GM12878 (cell line): ENCODE results near the gene TRUB2. TPM values are rescaled to one million over a fixed set of nuclear protein-coding genes. Genes with fewer than 3 reads are reported as not detected.

Experiments used
- ATAC-seq: fragments of 200-7000 bp; cut with Tn5 transposase; 3 replicates; pipeline ENCODE4 v1.9.1; 2020; ENCODE audit warnings: mild to moderate bottlenecking, moderate library complexity
- BruUV-seq: library from RNA; stranded (reverse); fragments of 400-500 nt; replicated peaks from 2 replicates; lab custom pipeline; 2021; lab: Mats Ljungman, UMichigan
- CTCF ChIA-PET: fragments of 300-600 bp; sonication (Branson Sonifier 250); formaldehyde crosslinking; extraction: SDS; loops from one replicate; lab custom pipeline; 2021; ENCODE audit warnings: inconsistent platforms; lab: Yijun Ruan, JAX
- POLR2A ChIA-PET: fragments of 350-600 bp; formaldehyde crosslinking; extraction: SDS; loops from one replicate; lab custom pipeline; 2021; ENCODE audit warnings: inconsistent platforms; lab: Charles Lee
- RAD21 ChIA-PET: fragments of 300-600 bp; sonication (Branson Sonifier 250); formaldehyde crosslinking; loops from one replicate; lab custom pipeline; 2023; ENCODE audit warnings: antibody characterized with exemption; ENCODE audit not compliant: unreplicated experiment; lab: Charles Lee
- SMC1A ChIA-PET: fragments of 300-600 bp; sonication (Branson Sonifier 250); formaldehyde crosslinking; loops from one replicate; lab custom pipeline; 2023; ENCODE audit not compliant: unreplicated experiment, uncharacterized antibody; lab: Charles Lee
- DNase-seq: peaks from one replicate; pipeline ENCODE4 v3.0.0-alpha.2; 2011; ENCODE audit warnings: low read depth, low spot score
- FAIRE-seq: peaks from 3 replicates; lab custom pipeline; 2011; peaks lifted over from hg19 to GRCh38; lab: Jason Lieb, UNC
- H2AFZ ChIP-seq: 2 replicates; pipeline ENCODE4 v1.6.0; 2011; ENCODE audit warnings: low read depth, low read length, control low read depth; ENCODE audit not compliant: control insufficient read depth
- H3K27ac ChIP-seq: 2 replicates; pipeline ENCODE4 v1.5.1; 2011; ENCODE audit warnings: control low read depth; ENCODE audit not compliant: control insufficient read depth, insufficient read depth
- H3K27me3 ChIP-seq, 2 experiments: replicated peaks in 1 of 2; 2 replicates each; pipeline versions ENCODE4 v1.6.0 to v1.6.1; 2011; ENCODE audit warnings: low read length in 1 of 2; ENCODE audit not compliant: control insufficient read depth in 2 of 2, insufficient read depth in 2 of 2
- H3K36me3 ChIP-seq, 2 experiments: 2 replicates each; pipeline ENCODE4 v1.5.1; 2011; ENCODE audit warnings: low read length in 1 of 2; ENCODE audit not compliant: control insufficient read depth in 2 of 2, insufficient read depth in 2 of 2
- H3K4me1 ChIP-seq: 2 replicates; pipeline ENCODE4 v1.6.1; 2011; ENCODE audit warnings: mild to moderate bottlenecking, low read length, moderate library complexity, mixed read lengths; ENCODE audit not compliant: control insufficient read depth, insufficient read depth
- H3K4me2 ChIP-seq: 2 replicates; pipeline ENCODE4 v1.6.0; 2011; ENCODE audit warnings: control low read depth; ENCODE audit not compliant: control insufficient read depth, insufficient read depth
- H3K4me3 ChIP-seq: fragments of 200-600 bp; sonication (generic); 2 replicates; pipeline ENCODE4 v1.5.1; 2016
- H3K79me2 ChIP-seq: 2 replicates; pipeline ENCODE4 v1.6.0; 2011; ENCODE audit warnings: low read length; ENCODE audit not compliant: control insufficient read depth, insufficient read depth
- H3K9ac ChIP-seq: 2 replicates; pipeline ENCODE4 v1.8.0; 2011; ENCODE audit warnings: low read length, control low read depth, mixed read lengths; ENCODE audit not compliant: control insufficient read depth, insufficient read depth
- H3K9me3 ChIP-seq: replicated peaks from 3 replicates; pipeline ENCODE4 v1.5.1; 2011; ENCODE audit warnings: mild to moderate bottlenecking, low read length; ENCODE audit not compliant: control insufficient read depth, insufficient read depth
- H4K20me1 ChIP-seq: 2 replicates; pipeline ENCODE4 v1.6.0; 2011; ENCODE audit not compliant: control insufficient read depth, insufficient read depth
- MLLT1 ChIP-seq: fragments of 450-650 bp; IDR thresholded peaks from 2 replicates; pipeline ENCODE4 v1.6.1; 2016; ENCODE audit warnings: mild to moderate bottlenecking
- NFXL1 ChIP-seq: fragments of 450-650 bp; IDR thresholded peaks from 2 replicates; pipeline ENCODE4 v1.6.1; 2017; ENCODE audit warnings: antibody characterized with exemption, mild to moderate bottlenecking, borderline replicate concordance
- NFYA ChIP-seq: IDR thresholded peaks from 2 replicates; pipeline ENCODE4 v1.6.1; 2011; ENCODE audit warnings: low read depth, mild to moderate bottlenecking, low read length, improper control_type of control experiment, borderline replicate concordance
- NR2F1 ChIP-seq: fragments of 450-650 bp; conservative IDR thresholded peaks from 2 replicates; pipeline ENCODE4 v1.6.1; 2017; ENCODE audit warnings: mild to moderate bottlenecking
- RAD21 ChIP-seq: IDR thresholded peaks from 2 replicates; pipeline ENCODE4 v1.6.1; 2011; ENCODE audit warnings: mild to moderate bottlenecking, low read depth, low read length, moderate library complexity; ENCODE audit not compliant: insufficient read depth
- RCOR1 ChIP-seq: conservative IDR thresholded peaks from 2 replicates; pipeline ENCODE4 v1.6.1; 2012; ENCODE audit warnings: low read depth, low read length, improper control_type of control experiment
- SP1 ChIP-seq: IDR thresholded peaks from one replicate; pipeline ENCODE4 v1.6.1; 2011; ENCODE audit warnings: low read depth, low read length
- WRNIP1 ChIP-seq: IDR thresholded peaks from 2 replicates; pipeline ENCODE4 v1.6.1; 2011; ENCODE audit warnings: low read depth, low read length, improper control_type of control experiment, borderline replicate concordance
- ZBTB11 ChIP-seq: fragments of 450-650 bp; formaldehyde crosslinking; IDR thresholded peaks from 2 replicates; pipeline ENCODE4 v1.5.0; 2022; ENCODE audit warnings: mild to moderate bottlenecking, missing genetic modification characterization
- WGBS: methylation state at CpG from one replicate; pipeline ENCODE4 v1.1.6; 2016; ENCODE audit warnings: low lambda C conversion rate; ENCODE audit not compliant: insufficient replicate concordance, insufficient coverage; ENCODE audit errors: missing lambda C conversion rate; 5-methylcytosine and 5-hydroxymethylcytosine counted together
- in situ Hi-C: fragments of 300-500 bp; cut with MboI; formaldehyde crosslinking; loops from 9 replicates; pipeline ENCODE4 v1.14.3; 2018; ENCODE audit warnings: mixed read lengths
- intact Hi-C: fragments of 100-400 bp; cut with micrococcal nuclease; formaldehyde crosslinking; loops from one replicate; pipeline ENCODE4 v1.14.2; 2022; ENCODE audit not compliant: unreplicated experiment
- polyA plus RNA-seq, 11 experiments: library from polyadenylated mRNA; depleted of rRNA in 4 of 11; unstranded in 6 of 11; stranded (reverse) in 5 of 11; fragments of >200 nt; fragmentation: Nextera tagmentation in 4 of 11; fragmentation: Illumina TruSeq in 1 of 11; extraction: Ambion mirVana in 4 of 11; extraction: Trizol in 1 of 11; gene quantifications; 1 replicate in 1 of 11; 2 replicates in 10 of 11; pipeline versions ENCODE4 v1.2.1 to v1.2.3, GENCODE V29; 2011 to 2016; ENCODE audit warnings: inconsistent platforms in 2 of 11, missing spikeins in 2 of 11, low read depth in 1 of 11
- total RNA-seq, 4 experiments: library from RNA; depleted of rRNA in 3 of 4; stranded (reverse); fragments of >200 nt in 3 of 4; fragmentation: Illumina TruSeq in 1 of 4; extraction: Trizol in 1 of 4; gene quantifications; 2 replicates each; pipeline versions ENCODE4 v1.2.1 to v1.2.3, GENCODE V29; 2013 to 2021
- TF ChIP-seq, protein P1 (sequence below), 3 experiments: IDR thresholded peaks in 2 of 3; conservative IDR thresholded peaks in 1 of 3; 2 replicates each; pipeline ENCODE4 v1.5.1; 2011; ENCODE audit warnings: low read depth in 3 of 3, low read length in 3 of 3, mild to moderate bottlenecking in 3 of 3, control low read depth in 2 of 3, moderate library complexity in 2 of 3, inconsistent platforms in 1 of 3, mixed read lengths in 1 of 3; ENCODE audit not compliant: control insufficient read depth in 2 of 3, insufficient read depth in 1 of 3; ENCODE audit errors: extremely low read depth in 1 of 3
- TF ChIP-seq, protein P2 (sequence below): fragments of 450-650 bp; IDR thresholded peaks from 2 replicates; pipeline ENCODE4 v1.6.1; 2017; ENCODE audit warnings: mild to moderate bottlenecking, moderate library complexity

The TRUB2 gene
- total and polyA plus RNA-seq, 10 of the 15 experiments (the other 5 are each of a cell fraction or from before 2014, with no cell fraction given), result 2.8 to 70.5 (median 37.2) TPM

- H3K4me3 ChIP-seq, result no peak overlapping the region
- ChIA-PET RAD21 (interaction anchor here (0.7 to 3.7 kb wide), 14 partner anchors 9 to 666 kb away, joined by 3 to 18 read pairs (median 4); partner anchors contain the start of genes GLE1, SH3GLB2, SPOUT1 and URM1), CTCF (interaction anchor here (0.5 to 4.4 kb wide), 43 partner anchors 9 to 780 kb away, joined by 3 to 61 read pairs (median 4); partner anchors contain the start of genes CERCAM, COQ4, TRUB2 and URM1), SMC1A (interaction anchor here (0.6 to 2.9 kb wide), 17 partner anchors 8 to 566 kb away, joined by 3 to 19 read pairs (median 3); partner anchors contain the start of genes GOLGA2, SWI5 and URM1), POLR2A (interaction anchor here (0.6 to 1.3 kb wide), 5 partner anchors 8 to 192 kb away, joined by 3 to 9 read pairs (median 5); partner anchors contain the start of gene URM1)
- DNase-seq (no peak), ATAC-seq (no peak), FAIRE-seq (no peak)
- no peaks in the 10 kb centered on the region for H3K79me2 ChIP-seq
- H3K9me3 ChIP-seq, result no peaks in the 10 kb centered on the region
- TF ChIP-seq NFYA (no peak), SP1 (no peak), RAD21 (no peak), ZBTB11 (CRISPR knock-in tag) (no peak), NFXL1 (no peak), WRNIP1 (no peak), MLLT1 (no peak), RCOR1 (no peak), NR2F1 (no peak)
- TF ChIP-seq, protein P1, sequence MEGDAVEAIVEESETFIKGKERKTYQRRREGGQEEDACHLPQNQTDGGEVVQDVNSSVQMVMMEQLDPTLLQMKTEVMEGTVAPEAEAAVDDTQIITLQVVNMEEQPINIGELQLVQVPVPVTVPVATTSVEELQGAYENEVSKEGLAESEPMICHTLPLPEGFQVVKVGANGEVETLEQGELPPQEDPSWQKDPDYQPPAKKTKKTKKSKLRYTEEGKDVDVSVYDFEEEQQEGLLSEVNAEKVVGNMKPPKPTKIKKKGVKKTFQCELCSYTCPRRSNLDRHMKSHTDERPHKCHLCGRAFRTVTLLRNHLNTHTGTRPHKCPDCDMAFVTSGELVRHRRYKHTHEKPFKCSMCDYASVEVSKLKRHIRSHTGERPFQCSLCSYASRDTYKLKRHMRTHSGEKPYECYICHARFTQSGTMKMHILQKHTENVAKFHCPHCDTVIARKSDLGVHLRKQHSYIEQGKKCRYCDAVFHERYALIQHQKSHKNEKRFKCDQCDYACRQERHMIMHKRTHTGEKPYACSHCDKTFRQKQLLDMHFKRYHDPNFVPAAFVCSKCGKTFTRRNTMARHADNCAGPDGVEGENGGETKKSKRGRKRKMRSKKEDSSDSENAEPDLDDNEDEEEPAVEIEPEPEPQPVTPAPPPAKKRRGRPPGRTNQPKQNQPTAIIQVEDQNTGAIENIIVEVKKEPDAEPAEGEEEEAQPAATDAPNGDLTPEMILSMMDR (IDR thresholded peaks at IDR 0.05 in 2 of 3, conservative IDR thresholded peaks at IDR 0.05 in 1 of 3; ENCODE audit: control insufficient read depth in 2 of 3, extremely low read depth in 1 of 3, insufficient read depth in 1 of 3, low read depth in 3 of 3, low read length in 3 of 3), result no peak
- TF ChIP-seq, protein P2, sequence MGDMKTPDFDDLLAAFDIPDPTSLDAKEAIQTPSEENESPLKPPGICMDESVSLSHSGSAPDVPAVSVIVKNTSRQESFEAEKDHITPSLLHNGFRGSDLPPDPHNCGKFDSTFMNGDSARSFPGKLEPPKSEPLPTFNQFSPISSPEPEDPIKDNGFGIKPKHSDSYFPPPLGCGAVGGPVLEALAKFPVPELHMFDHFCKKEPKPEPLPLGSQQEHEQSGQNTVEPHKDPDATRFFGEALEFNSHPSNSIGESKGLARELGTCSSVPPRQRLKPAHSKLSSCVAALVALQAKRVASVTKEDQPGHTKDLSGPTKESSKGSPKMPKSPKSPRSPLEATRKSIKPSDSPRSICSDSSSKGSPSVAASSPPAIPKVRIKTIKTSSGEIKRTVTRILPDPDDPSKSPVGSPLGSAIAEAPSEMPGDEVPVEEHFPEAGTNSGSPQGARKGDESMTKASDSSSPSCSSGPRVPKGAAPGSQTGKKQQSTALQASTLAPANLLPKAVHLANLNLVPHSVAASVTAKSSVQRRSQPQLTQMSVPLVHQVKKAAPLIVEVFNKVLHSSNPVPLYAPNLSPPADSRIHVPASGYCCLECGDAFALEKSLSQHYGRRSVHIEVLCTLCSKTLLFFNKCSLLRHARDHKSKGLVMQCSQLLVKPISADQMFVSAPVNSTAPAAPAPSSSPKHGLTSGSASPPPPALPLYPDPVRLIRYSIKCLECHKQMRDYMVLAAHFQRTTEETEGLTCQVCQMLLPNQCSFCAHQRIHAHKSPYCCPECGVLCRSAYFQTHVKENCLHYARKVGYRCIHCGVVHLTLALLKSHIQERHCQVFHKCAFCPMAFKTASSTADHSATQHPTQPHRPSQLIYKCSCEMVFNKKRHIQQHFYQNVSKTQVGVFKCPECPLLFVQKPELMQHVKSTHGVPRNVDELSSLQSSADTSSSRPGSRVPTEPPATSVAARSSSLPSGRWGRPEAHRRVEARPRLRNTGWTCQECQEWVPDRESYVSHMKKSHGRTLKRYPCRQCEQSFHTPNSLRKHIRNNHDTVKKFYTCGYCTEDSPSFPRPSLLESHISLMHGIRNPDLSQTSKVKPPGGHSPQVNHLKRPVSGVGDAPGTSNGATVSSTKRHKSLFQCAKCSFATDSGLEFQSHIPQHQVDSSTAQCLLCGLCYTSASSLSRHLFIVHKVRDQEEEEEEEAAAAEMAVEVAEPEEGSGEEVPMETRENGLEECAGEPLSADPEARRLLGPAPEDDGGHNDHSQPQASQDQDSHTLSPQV, result no peak
- H3K9ac ChIP-seq, result no peak overlapping the region; the same call in 1 of the 2 replicates
- intact Hi-C loops, result loop anchor here (5.0 kb wide), 1 partner anchor 50 kb away; no protein-coding TSS in a partner anchor
- peaks cover 7% of the 10 kb centered on the region for H3K4me1 ChIP-seq
- no peaks in the 10 kb centered on the region for H3K27me3 ChIP-seq
- peak overlapping the region; percentile 98 for H2AFZ ChIP-seq
- H3K4me2 ChIP-seq, result no peak overlapping the region
- no TSS peak for BruUV-seq
- 23% methylated on average over 3 of the region's 3 CpGs for WGBS
- no peaks in the 10 kb centered on the region for H4K20me1 ChIP-seq
- H3K27ac ChIP-seq, result no peak overlapping the region
- in situ Hi-C loops, result no loop called here
- no peaks in the 10 kb centered on the region; a peak in 1 of 4 replicates for H3K36me3 ChIP-seq
Measured at GRCh38 chr9:128362774-128363173, 40.5 kb upstream of the TRUB2 start.
